ENCODE measurements around the gene SLC2A3. TPM values are rescaled to one million over a fixed set of nuclear protein-coding genes. Genes with fewer than 3 reads are reported as not detected.
A peak's percentile ranks its signal among the peaks of the same experiment; 100 is the strongest.
"Not testable (repeated sequence)": the region's sequence is repeated elsewhere in the genome, so short reads cannot be mapped to it uniquely, and the experiment has no call there.

Gene SLC2A3
- total and polyA plus RNA-seq, 2 experiments from 2014 or later = 199 to 388 TPM

DNA sequence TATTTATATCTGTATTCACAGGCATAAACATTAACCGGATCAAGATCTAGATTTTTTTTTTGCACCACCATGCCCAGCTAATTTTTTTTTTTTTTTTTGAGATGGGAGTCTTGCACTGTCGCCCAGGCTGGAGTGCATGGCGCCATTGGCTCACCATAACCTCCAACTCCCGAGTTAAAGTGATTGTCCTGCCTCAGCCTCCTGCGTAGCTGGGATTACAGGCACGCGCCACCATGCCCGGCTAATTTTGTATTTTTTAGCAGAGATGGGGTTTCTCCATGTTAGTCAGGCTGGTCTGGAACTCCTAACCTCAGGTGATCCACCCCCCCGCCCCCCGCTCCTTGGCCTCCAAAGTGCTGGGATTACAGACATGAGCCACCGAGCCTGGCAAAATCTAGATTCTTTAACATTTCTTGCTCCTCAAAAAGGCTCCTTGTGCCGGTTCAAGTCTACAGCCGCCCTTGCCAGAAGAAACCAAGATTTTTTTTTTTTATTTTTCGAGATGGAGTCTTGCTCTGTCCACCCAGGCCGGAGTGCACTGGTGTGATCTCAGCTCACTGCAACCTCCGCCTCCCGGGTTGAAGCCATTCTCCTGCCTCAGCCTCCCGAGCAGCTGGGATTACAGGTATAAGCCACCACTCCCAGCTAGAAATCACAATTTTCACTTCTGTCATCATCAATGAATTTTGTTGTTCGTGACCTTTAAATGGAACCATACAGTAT lies 36.9 kb upstream of the SLC2A3 start (continued):
- no peak for TF ChIP-seq STAT1 (IDR thresholded peaks at IDR 0.05; ENCODE audit: unreplicated experiment)

- not testable (repeated sequence) for H3K27me3 ChIP-seq (ENCODE audit: insufficient read depth); H3K36me3 ChIP-seq (ENCODE audit: insufficient read depth); ATAC-seq; H3K36me3 Mint-ChIP-seq (ENCODE audit: low read depth); DNase-seq (ENCODE audit: low spot score); H3K9me2 ChIP-seq (ENCODE audit: insufficient read depth); H3K27ac Mint-ChIP-seq; H3K9me3 Mint-ChIP-seq; H3K4me3 ChIP-seq; H4K20me1 ChIP-seq (replicated peaks; ENCODE audit: insufficient read depth); H2AFZ ChIP-seq
- H3K4me1 Mint-ChIP-seq = peaks cover 49% of the 10 kb centered on the region
- peak overlapping the region; percentile 84; the same call in 1 of the 2 replicates for H3K27ac ChIP-seq (ENCODE audit: low read depth)
- H3K4me3 Mint-ChIP-seq = peak overlapping the region; percentile 21; the same call in 1 of the 3 replicates
- peaks cover 38% of the 10 kb centered on the region for H3F3A ChIP-seq (replicated peaks; ENCODE audit: low read depth)
- peaks cover 11% of the 10 kb centered on the region for H3K27me3 Mint-ChIP-seq (ENCODE audit: insufficient read depth, low read depth, poor library complexity)
- peaks cover 15% of the 10 kb centered on the region for H3K79me2 ChIP-seq (replicated peaks; ENCODE audit: insufficient read depth)
- H3K4me1 ChIP-seq (ENCODE audit: insufficient read depth) = peaks cover 76% of the 10 kb centered on the region
- H3K4me2 ChIP-seq = 0 out of 2 replicates have a peak overlapping the region, but pooled peaks have one; percentile 40
Observed at GRCh38 chr12:7972269-7972668, 36.3 kb upstream of the SLC2A3 start.

DNA sequence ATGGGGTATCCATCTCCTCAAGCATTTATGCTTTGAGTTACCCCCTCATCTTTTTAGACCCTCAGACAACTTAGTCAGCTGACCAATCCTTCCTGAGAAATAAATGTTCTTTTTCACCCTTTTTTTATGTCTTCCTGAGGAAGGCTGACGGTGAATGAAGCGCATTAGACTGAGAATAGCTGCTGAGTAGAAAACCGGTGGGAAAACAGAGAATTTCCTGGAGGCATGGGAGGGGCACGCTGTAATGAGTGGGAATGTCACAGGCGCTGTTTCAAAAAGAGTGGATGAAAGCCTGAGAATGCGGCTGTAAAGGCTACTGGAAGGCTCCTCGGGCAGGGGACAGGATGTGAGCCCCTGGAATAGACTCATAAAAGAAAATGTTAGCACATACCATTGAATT lies 35.8 kb upstream of the SLC2A3 start:
- H2AFZ ChIP-seq; H3K9me2 ChIP-seq (ENCODE audit: insufficient read depth); H3K27me3 ChIP-seq (ENCODE audit: insufficient read depth); H3K36me3 ChIP-seq (ENCODE audit: insufficient read depth); H4K20me1 ChIP-seq (replicated peaks; ENCODE audit: insufficient read depth); H3K36me3 Mint-ChIP-seq (ENCODE audit: low read depth); ATAC-seq; DNase-seq (ENCODE audit: low spot score); H3K9me3 Mint-ChIP-seq: not testable (repeated sequence)
- peak overlapping the region; percentile 95 for H3K27ac Mint-ChIP-seq
- peaks cover 46% of the 10 kb centered on the region for H3K4me1 Mint-ChIP-seq
- Histone ChIP-seq H3K4me3 (peak overlapping the region; percentile 49), H3K27ac (ENCODE audit: low read depth) (peak overlapping the region; percentile 100), H3F3A (replicated peaks; ENCODE audit: low read depth) (peaks cover 38% of the 10 kb centered on the region), H3K79me2 (replicated peaks; ENCODE audit: insufficient read depth) (peaks cover 15% of the 10 kb centered on the region), H3K4me1 (ENCODE audit: insufficient read depth) (peaks cover 71% of the 10 kb centered on the region), H3K4me2 (peak overlapping the region; percentile 90)
- peak overlapping the region; percentile 70 for H3K4me3 Mint-ChIP-seq
- H3K27me3 Mint-ChIP-seq (ENCODE audit: insufficient read depth, low read depth, poor library complexity) = peaks cover 11% of the 10 kb centered on the region

GRCh38 chr12:7970475-7971252 lies 34.7 kb upstream of the SLC2A3 start:
- H2AFZ ChIP-seq = no peak overlapping the region

More at GRCh38 chr12:7970475-7971252, 34.7 kb upstream of the SLC2A3 start:
- Histone ChIP-seq H3K4me1 (ENCODE audit: insufficient read depth) (peaks cover 60% of the 10 kb centered on the region), H3K27me3 (ENCODE audit: insufficient read depth) (no peaks in the 10 kb centered on the region), H3K4me3 (peak overlapping the region; percentile 49), H3K36me3 (ENCODE audit: insufficient read depth) (no peaks in the 10 kb centered on the region), H3K27ac (ENCODE audit: low read depth) (peak overlapping the region; percentile 100), H3K79me2 (replicated peaks; ENCODE audit: insufficient read depth) (peaks cover 15% of the 10 kb centered on the region), H3K9me2 (ENCODE audit: insufficient read depth) (no peaks in the 10 kb centered on the region), H3K4me2 (peak overlapping the region; percentile 90), H4K20me1 (replicated peaks; ENCODE audit: insufficient read depth) (no peaks in the 10 kb centered on the region), H3F3A (replicated peaks; ENCODE audit: low read depth) (peaks cover 38% of the 10 kb centered on the region)
- TF ChIP-seq CREB1 (CRISPR knock-in tag; IDR thresholded peaks at IDR 0.05; ENCODE audit: low read depth) (no peak; the same call in 1 of the 2 replicates), POLR2AphosphoS5 (IDR thresholded peaks at IDR 0.05; ENCODE audit: low read depth) (peak; percentile 52), ETS1 (IDR thresholded peaks at IDR 0.05) (peak; percentile 81)
- TF ChIP-seq, protein P1, sequence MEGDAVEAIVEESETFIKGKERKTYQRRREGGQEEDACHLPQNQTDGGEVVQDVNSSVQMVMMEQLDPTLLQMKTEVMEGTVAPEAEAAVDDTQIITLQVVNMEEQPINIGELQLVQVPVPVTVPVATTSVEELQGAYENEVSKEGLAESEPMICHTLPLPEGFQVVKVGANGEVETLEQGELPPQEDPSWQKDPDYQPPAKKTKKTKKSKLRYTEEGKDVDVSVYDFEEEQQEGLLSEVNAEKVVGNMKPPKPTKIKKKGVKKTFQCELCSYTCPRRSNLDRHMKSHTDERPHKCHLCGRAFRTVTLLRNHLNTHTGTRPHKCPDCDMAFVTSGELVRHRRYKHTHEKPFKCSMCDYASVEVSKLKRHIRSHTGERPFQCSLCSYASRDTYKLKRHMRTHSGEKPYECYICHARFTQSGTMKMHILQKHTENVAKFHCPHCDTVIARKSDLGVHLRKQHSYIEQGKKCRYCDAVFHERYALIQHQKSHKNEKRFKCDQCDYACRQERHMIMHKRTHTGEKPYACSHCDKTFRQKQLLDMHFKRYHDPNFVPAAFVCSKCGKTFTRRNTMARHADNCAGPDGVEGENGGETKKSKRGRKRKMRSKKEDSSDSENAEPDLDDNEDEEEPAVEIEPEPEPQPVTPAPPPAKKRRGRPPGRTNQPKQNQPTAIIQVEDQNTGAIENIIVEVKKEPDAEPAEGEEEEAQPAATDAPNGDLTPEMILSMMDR (conservative IDR thresholded peaks at IDR 0.05; ENCODE audit: low read depth in 2 of 2) = no peak
- ATAC-seq = peak; percentile 90
- Mint-ChIP-seq H3K36me3 (ENCODE audit: low read depth) (peaks cover 11% of the 10 kb centered on the region; the same call in 2 of the 3 replicates), H3K27me3 (ENCODE audit: insufficient read depth, low read depth, poor library complexity) (peaks cover 11% of the 10 kb centered on the region), H3K9me3 (no peaks in the 10 kb centered on the region), H3K4me1 (peaks cover 37% of the 10 kb centered on the region), H3K27ac (peak overlapping the region; percentile 97), H3K4me3 (peak overlapping the region; percentile 70)
- peak; percentile 98 for DNase-seq (ENCODE audit: low spot score)
